ENCODE measurements around the gene CRABP1.

GRCh38 chr15:78317145-78317836, 22.9 kb upstream of the CRABP1 start:
- TF ChIP-seq CTCF (IDR thresholded peaks at IDR 0.05) (no peak), POLR2A (IDR thresholded peaks at IDR 0.05) (no peak)
